ENCODE data around the gene ADGB. TPM values are rescaled to one million over a fixed set of nuclear protein-coding genes. Genes with fewer than 3 reads are reported as not detected.

Gene ADGB
- total and polyA plus RNA-seq, 9 of the 15 experiments (the other 6 are each of a cell fraction or from before 2014, with no cell fraction given), result not detected

DNA sequence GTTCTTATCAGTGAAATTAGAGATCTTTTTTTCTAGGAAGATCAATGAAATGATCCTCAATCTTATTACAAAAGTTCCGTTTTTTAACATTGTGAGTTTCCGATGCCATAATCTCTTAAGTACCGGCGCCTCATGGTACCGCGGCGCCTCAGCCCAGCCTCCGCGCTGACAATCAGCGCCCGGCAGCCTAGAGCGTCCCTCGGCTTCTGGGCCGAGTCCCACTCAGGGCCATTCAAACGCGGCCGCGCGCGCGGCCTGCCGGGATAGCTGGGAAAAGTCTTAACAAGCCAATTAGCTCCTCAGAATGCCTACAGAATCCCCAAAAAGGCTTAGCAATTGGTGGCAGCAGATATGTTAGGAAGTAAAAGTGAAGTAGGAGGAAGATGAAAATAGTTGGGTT lies 204.8 kb downstream of the ADGB start (continued):
- TF ChIP-seq, protein P1, sequence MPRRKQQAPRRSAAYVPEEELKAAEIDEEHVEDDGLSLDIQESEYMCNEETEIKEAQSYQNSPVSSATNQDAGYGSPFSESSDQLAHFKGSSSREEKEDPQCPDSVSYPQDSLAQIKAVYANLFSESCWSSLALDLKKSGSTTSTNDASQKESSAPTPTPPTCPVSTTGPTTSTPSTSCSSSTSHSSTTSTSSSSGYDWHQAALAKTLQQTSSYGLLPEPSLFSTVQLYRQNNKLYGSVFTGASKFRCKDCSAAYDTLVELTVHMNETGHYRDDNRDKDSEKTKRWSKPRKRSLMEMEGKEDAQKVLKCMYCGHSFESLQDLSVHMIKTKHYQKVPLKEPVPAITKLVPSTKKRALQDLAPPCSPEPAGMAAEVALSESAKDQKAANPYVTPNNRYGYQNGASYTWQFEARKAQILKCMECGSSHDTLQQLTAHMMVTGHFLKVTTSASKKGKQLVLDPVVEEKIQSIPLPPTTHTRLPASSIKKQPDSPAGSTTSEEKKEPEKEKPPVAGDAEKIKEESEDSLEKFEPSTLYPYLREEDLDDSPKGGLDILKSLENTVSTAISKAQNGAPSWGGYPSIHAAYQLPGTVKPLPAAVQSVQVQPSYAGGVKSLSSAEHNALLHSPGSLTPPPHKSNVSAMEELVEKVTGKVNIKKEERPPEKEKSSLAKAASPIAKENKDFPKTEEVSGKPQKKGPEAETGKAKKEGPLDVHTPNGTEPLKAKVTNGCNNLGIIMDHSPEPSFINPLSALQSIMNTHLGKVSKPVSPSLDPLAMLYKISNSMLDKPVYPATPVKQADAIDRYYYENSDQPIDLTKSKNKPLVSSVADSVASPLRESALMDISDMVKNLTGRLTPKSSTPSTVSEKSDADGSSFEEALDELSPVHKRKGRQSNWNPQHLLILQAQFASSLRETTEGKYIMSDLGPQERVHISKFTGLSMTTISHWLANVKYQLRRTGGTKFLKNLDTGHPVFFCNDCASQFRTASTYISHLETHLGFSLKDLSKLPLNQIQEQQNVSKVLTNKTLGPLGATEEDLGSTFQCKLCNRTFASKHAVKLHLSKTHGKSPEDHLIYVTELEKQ (CRISPR knock-in tag; IDR thresholded peaks at IDR 0.05), result no peak
- no peak for TF ChIP-seq RNF219 (CRISPR knock-in tag; IDR thresholded peaks at IDR 0.05)
- peak; percentile 31 for TF ChIP-seq RBBP5 (IDR thresholded peaks at IDR 0.05; ENCODE audit: borderline replicate concordance, insufficient read depth, low read length, poor library complexity, severe bottlenecking)
- TF ChIP-seq ZBTB33 (CRISPR knock-in tag; IDR thresholded peaks at IDR 0.05), result peak; percentile 42; the same call in 1 of the 2 replicates
- TF ChIP-seq, protein P2, sequence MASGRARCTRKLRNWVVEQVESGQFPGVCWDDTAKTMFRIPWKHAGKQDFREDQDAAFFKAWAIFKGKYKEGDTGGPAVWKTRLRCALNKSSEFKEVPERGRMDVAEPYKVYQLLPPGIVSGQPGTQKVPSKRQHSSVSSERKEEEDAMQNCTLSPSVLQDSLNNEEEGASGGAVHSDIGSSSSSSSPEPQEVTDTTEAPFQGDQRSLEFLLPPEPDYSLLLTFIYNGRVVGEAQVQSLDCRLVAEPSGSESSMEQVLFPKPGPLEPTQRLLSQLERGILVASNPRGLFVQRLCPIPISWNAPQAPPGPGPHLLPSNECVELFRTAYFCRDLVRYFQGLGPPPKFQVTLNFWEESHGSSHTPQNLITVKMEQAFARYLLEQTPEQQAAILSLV (tag; IDR thresholded peaks at IDR 0.05), result no peak
- no peak for TF ChIP-seq KDM1A (IDR thresholded peaks at IDR 0.05)
- TF ChIP-seq THAP7 (CRISPR knock-in tag; IDR thresholded peaks at IDR 0.05), result no peak
- TF ChIP-seq CREM (IDR thresholded peaks at IDR 0.05; ENCODE audit: low read depth), result no peak
- TF ChIP-seq, protein P3, sequence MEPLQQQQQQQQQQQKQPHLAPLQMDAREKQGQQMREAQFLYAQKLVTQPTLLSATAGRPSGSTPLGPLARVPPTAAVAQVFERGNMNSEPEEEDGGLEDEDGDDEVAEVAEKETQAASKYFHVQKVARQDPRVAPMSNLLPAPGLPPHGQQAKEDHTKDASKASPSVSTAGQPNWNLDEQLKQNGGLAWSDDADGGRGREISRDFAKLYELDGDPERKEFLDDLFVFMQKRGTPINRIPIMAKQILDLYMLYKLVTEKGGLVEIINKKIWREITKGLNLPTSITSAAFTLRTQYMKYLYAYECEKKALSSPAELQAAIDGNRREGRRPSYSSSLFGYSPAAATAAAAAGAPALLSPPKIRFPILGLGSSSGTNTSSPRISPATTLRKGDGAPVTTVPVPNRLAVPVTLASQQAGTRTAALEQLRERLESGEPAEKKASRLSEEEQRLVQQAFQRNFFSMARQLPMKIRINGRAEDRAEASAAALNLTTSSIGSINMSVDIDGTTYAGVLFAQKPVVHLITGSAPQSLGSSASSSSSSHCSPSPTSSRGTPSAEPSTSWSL (CRISPR knock-in tag; IDR thresholded peaks at IDR 0.05; ENCODE audit: borderline replicate concordance), result no peak
- no peak for TF ChIP-seq CGGBP1 (CRISPR knock-in tag; IDR thresholded peaks at IDR 0.05)
- TF ChIP-seq, protein P4, sequence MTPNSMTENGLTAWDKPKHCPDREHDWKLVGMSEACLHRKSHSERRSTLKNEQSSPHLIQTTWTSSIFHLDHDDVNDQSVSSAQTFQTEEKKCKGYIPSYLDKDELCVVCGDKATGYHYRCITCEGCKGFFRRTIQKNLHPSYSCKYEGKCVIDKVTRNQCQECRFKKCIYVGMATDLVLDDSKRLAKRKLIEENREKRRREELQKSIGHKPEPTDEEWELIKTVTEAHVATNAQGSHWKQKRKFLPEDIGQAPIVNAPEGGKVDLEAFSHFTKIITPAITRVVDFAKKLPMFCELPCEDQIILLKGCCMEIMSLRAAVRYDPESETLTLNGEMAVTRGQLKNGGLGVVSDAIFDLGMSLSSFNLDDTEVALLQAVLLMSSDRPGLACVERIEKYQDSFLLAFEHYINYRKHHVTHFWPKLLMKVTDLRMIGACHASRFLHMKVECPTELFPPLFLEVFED (CRISPR knock-in tag; conservative IDR thresholded peaks at IDR 0.05), result no peak
- TF ChIP-seq ZNF41 (CRISPR knock-in tag; conservative IDR thresholded peaks at IDR 0.05), result no peak
